ENCODE results near the gene ZNF213.

The ZNF213 gene

DNA sequence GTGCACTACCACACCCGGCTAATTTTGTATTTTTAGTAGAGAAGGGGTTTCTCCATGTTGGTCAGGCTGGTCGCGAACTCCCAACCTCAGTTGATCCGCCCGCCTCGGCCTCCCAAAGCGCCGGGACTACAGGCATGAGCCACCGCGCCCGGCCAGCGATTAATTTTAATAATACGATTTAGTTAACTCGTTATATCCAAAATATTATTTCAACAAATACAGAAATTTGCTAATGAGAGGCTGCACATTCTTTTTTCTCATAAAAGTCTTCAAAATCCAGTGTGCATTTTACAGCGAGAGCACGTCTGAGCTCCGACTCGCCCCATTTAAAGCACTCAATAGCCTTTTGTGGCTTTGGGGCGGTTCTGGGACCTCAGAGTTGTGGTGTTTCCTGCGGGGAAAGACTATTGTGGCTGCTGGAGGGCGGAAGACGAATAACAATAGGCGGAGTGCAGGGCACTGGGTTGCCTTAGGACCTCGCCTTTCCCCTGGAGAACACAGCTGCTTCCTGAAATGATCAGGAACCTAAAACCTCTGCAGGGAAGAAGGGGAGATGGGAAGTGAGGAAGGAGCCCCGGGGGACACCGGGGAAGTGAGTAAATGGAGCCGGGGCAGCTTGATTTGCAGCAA lies 32.9 kb upstream of the ZNF213 start:
- no peak for DNase-seq

DNA sequence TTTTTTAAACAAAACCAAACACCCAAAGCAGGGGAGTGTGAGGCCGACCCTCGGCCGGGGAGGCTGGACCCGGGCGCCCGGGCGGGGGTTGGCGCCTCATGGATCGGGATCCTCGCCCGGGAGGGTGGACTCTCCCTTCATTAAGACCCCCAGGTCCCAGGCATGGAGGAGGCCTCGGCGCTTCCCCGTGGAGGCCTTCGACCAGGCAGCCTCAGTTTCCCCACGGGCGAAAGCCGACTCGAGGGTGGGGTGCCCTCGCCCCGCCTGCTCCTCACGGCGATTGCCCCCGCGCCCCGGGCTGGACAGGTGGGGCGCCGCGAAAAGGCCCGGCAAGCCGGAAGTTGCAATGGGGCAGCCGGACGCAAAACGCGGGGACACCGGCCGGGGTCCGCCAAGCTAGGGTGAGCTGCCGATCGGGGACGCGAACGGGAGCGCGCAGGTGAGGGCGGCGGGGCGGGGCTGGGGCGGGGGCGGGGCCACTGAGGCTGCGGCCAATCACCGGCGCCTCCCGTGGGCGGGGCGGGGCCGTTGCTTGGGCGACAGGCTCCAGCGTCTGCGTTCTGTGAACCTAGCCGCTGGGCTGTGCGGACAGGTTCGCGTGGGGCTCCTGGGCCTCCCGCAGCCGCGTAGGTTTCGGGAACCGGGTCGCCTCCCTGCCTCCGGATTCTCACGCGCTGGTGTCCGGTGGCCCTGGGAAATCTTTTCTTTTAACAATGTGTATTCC lies 28.5 kb upstream of the ZNF213 start:
- peak; percentile 85 for DNase-seq

GRCh38 chr16:3112058-3112880 lies 22.6 kb upstream of the ZNF213 start, which contains the start of gene ZNF205:
Gene ZNF205 (plus strand): TSS chr16:3112586. CDS start chr16:3113431, 845 bp downstream.
- DNase-seq: peak; percentile 79

DNA sequence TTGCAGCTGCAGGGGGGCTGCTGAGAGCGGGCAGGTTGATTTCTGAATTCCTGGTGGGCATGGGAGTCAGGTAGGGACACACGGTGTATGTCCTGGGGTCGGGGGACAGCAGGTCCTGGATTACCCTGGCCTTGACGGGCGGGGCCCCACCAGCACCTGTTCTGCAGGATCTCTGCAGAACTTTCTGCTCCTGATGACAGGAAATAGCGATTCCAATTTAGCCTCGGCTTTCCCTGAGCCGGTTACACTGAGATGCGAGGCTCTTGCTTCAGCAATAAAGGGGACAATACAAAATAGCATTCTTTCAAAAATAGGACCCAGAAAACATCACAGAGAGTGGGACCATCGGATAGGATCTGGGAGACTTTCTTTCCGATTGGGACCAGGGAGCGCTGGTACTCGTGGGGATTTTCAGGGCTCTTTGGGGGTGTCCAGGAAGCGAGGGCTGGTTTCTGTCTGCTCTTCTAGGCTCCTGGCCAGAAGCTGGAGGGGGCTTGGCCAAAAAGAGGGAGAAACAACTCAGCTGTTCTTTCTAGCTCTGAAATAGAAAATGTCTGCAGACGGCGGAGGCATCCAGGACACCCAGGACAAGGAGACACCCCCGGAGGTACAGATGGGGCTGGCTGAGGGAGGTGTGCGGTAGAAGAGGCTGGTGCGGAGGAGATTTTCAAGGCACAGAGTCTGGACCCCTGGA lies 21.8 kb upstream of the ZNF213 start:
- DNase-seq: no peak

- DNase-seq: no peak
Measured at GRCh38 chr16:3113765-3114479, 20.9 kb upstream of the ZNF213 start.

DNA sequence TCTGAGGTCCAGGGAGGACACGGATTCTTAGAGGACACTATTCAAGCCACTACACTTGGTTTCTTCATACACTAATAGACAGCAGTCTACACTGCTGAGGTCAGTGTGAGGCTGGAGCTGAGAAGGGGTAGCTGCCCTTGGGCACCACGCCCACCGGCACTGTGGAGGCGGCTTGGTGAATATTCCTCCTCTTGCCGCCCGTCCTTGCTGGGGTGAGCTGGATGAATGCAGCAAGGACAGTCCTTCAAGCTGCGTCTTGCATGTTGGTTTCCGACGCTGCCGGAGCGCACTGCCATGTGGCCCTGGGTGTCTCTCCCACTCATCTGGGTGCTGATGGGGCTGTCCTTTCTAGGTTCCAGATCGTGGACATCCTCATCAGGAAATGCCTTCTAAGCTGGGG lies 19.8 kb upstream of the ZNF213 start:
- no peak for DNase-seq

GRCh38 chr16:3115561-3115960 lies 19.3 kb upstream of the ZNF213 start:
- DNase-seq: no peak

DNA sequence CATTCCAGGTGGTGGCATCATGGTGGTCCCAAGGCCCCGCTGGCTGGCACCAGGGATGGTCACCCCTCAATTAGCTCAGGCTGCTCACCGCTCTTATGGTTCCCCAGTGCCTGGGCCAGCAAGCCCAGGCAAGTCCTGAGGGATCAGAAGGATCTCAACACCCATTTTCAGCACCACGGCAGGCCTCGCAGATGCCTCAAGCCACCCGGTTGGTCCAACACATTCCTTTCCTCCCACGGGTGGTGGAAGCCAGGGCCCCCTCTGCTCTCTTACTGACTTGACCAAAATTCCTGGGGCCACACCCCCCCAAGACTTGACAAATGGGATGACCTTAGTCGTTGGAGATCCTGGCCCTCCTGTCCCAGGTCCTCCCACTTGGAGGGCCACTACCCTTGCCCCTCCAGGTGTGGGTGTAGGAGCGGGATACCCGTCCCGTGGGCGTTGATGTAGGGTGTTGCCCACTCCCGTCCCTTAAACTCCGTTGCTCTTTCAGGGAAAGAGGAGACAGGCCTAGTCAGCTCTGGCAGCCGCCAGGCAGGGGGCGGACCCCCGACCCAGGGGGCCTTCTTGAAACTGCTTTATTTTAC lies 16.5 kb upstream of the ZNF213 start:
- no peak for DNase-seq

GRCh38 chr16:3118846-3119245 lies 16.0 kb upstream of the ZNF213 start:
- DNase-seq: no peak

DNA sequence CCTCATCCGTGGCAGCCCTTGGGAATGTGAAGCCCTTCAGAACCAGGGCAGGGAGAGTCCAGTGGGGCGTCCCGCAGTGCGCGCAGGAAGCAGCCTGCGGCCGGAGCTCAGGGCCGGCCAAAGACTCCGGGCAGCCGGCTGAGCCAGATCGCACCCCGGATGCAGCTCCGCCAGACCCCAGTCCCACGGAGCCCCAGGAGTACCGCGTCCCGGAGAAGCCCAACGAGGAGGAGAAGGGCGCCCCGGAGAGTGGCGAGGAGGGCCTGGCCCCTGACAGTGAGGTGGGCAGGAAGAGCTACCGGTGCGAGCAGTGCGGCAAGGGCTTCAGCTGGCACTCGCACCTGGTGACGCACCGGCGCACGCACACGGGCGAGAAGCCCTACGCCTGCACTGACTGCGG lies 15.5 kb upstream of the ZNF213 start:
- no peak for DNase-seq

DNA sequence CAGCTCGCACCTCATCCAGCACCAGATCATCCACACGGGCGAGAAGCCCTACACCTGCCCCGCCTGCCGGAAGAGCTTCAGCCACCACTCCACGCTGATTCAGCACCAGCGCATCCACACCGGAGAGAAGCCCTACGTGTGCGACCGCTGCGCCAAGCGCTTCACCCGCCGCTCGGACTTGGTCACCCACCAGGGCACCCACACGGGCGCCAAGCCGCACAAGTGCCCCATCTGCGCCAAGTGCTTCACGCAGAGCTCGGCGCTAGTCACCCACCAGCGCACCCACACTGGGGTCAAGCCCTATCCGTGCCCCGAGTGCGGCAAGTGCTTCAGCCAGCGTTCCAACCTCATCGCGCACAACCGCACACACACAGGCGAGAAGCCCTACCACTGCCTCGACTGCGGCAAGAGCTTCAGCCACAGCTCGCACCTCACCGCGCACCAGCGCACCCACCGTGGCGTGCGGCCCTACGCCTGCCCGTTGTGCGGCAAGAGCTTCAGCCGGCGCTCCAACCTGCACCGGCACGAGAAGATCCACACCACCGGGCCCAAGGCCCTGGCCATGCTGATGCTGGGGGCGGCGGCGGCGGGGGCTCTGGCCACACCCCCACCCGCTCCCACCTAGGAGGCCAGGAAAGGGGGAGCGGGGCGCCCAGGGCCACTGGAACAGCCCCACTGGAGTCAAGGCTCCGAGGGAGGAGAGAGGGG lies 15.0 kb upstream of the ZNF213 start:
- DNase-seq: no peak

GRCh38 chr16:3120435-3120834 lies 14.4 kb upstream of the ZNF213 start:
- no peak for DNase-seq

GRCh38 chr16:3121851-3122467 lies 12.9 kb upstream of the ZNF213 start:
- DNase-seq: no peak

DNA sequence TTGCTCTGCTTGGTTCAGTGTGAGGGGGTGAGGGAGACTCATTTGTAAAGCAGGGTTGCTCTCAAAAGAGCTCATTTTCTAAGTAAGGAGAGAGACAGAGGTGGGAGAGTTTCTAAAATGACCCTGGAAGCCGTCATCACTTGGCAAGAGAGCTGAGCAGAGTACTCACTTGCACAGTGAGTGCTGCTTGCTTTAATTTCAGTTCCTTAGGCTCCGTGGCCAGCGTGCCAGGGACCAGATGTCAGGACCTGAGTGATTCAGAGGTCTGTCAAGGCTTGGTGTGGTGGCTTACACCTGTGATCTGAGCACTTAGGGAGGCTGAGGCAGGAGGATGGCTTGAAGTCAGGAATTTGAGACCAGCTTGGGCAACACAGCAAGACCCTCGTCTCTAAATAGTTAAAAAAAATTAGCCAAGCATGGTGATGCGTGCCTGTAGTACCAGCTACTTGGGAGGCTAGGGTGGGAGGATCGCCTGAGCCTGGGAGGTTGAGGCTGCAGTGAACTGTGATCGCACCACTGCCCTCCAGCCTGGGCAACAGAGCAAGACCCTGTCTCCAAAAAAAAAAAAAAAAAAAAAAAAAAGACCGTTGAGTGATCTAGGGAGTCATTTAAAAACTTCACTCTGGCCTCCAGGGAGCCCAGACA lies 11.8 kb upstream of the ZNF213 start:
- DNase-seq: no peak

GRCh38 chr16:3123986-3124886 lies 10.6 kb upstream of the ZNF213 start:
- peak; percentile 96 for DNase-seq

DNA sequence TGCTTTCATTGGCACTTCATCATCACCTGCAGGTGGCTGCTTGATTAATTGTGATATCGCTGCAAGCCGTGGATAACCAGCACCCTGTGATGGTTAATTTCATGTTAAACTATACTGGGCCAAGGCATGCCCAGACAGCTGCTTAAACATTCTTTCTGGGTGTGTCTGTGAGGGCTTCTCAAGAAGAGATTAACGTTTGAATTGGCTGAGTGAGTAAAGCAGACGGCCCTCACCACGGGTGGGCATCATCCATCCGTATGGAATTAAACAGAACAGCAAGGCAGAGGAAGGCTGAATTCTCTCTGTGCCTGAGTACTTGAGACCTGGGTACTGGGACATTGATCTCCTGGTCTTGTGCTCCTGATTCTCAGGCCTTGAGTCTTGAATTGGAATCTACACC lies 7.1 kb upstream of the ZNF213 start:
- DNase-seq: no peak

GRCh38 chr16:3129137-3130131 lies 5.4 kb upstream of the ZNF213 start:
- peak; percentile 86 for DNase-seq

All from midbrain (tissue), 1 donor.